Sigmoid colon (tissue), 7 donors: ENCODE data around the gene PGAP1. TPM values are rescaled to one million over a fixed set of nuclear protein-coding genes. Genes with fewer than 3 reads are reported as not detected.

Source experiments
- DNase-seq: peaks from one replicate; pipeline ENCODE4 v3.0.0-alpha.2; 2019
- H3K27ac ChIP-seq, 4 donors: fragments of 200-600 bp; sonication (generic); one replicate each; pipeline ENCODE4 v1.5.1; 2016 to 2019; ENCODE audit warnings: mild to moderate bottlenecking in 1 of 4
- H3K27me3 ChIP-seq, 3 donors: fragments of 200-600 bp; sonication (generic); one replicate each; pipeline ENCODE4 v1.5.1; 2019; ENCODE audit warnings: mild to moderate bottlenecking in 1 of 3
- H3K36me3 ChIP-seq, 4 donors: fragments of 200-600 bp; sonication (generic); one replicate each; pipeline ENCODE4 v1.5.1; 2016 to 2019
- H3K4me1 ChIP-seq, 4 donors: fragments of 200-600 bp; sonication (generic); one replicate each; pipeline ENCODE4 v1.5.1; 2017 to 2019
- H3K4me3 ChIP-seq, 4 donors: fragments of 200-600 bp; sonication (generic); one replicate each; pipeline ENCODE4 v1.5.1; 2017 to 2019; ENCODE audit warnings: mild to moderate bottlenecking in 2 of 4, moderate library complexity in 1 of 4
- H3K9me3 ChIP-seq, 4 donors: fragments of 200-600 bp in 3 of 4; sonication (generic) in 3 of 4; one replicate each; pipeline versions ENCODE4 v1.5.1 to v1.6.1; 2013 to 2019
- EP300 ChIP-seq, 4 donors: sonication (generic); formaldehyde crosslinking; IDR thresholded peaks; one replicate each; pipeline ENCODE4 v1.6.1; 2017; ENCODE audit warnings: antibody characterized with exemption in 4 of 4
- POLR2A ChIP-seq, 2 donors: fragments of 450-650 bp; IDR thresholded peaks; one replicate each; pipeline ENCODE4 v1.6.1; 2016; ENCODE audit warnings: antibody characterized with exemption in 2 of 2, mild to moderate bottlenecking in 2 of 2, moderate library complexity in 2 of 2
- POLR2AphosphoS5 ChIP-seq, 4 donors: sonication (generic); formaldehyde crosslinking; IDR thresholded peaks; one replicate each; pipeline ENCODE4 v1.6.1; 2017; ENCODE audit warnings: antibody characterized with exemption in 4 of 4
- WGBS, 2 donors: extraction: QIAGEN DNeasy Blood & Tissue Kit; methylation state at CpG; one replicate each; pipeline ENCODE4 v1.1.7; 2013; 5-methylcytosine and 5-hydroxymethylcytosine counted together
- intact Hi-C: fragments of 100-400 bp; cut with DNase I; formaldehyde crosslinking; loops from one replicate; pipeline ENCODE4 v1.15.1; 2023
- polyA plus RNA-seq, 3 donors: library from polyadenylated mRNA; stranded (reverse); fragments of 200-250 nt; gene quantifications; one replicate each; pipeline ENCODE4 v1.2.3, GENCODE V29; 2013
- total RNA-seq, 4 donors: library from RNA; depleted of rRNA; stranded (reverse); fragments of >200 nt; gene quantifications; one replicate each; pipeline ENCODE4 v1.1.0, GENCODE V29; 2016
- TF ChIP-seq, protein P1 (sequence below), 4 experiments: fragments of 450-650 bp in 3 of 4; fragments of 200-600 bp in 1 of 4; IDR thresholded peaks; one replicate each; pipeline ENCODE4 v1.5.1; 2016 to 2019; ENCODE audit warnings: antibody characterized with exemption in 4 of 4, mild to moderate bottlenecking in 3 of 4, moderate library complexity in 2 of 4
- donor health status: healthy with polysubstance abuse.
- donor health status: Bipolar disorder and iron deficiency.
- donor health status: healthy.

The PGAP1 gene, protein sequence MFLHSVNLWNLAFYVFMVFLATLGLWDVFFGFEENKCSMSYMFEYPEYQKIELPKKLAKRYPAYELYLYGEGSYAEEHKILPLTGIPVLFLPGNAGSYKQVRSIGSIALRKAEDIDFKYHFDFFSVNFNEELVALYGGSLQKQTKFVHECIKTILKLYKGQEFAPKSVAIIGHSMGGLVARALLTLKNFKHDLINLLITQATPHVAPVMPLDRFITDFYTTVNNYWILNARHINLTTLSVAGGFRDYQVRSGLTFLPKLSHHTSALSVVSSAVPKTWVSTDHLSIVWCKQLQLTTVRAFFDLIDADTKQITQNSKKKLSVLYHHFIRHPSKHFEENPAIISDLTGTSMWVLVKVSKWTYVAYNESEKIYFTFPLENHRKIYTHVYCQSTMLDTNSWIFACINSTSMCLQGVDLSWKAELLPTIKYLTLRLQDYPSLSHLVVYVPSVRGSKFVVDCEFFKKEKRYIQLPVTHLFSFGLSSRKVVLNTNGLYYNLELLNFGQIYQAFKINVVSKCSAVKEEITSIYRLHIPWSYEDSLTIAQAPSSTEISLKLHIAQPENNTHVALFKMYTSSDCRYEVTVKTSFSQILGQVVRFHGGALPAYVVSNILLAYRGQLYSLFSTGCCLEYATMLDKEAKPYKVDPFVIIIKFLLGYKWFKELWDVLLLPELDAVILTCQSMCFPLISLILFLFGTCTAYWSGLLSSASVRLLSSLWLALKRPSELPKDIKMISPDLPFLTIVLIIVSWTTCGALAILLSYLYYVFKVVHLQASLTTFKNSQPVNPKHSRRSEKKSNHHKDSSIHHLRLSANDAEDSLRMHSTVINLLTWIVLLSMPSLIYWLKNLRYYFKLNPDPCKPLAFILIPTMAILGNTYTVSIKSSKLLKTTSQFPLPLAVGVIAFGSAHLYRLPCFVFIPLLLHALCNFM
- total RNA-seq (10 to 100 TPM in 1 of 4 donors, 1 to 10 TPM in 3; 6.6 to 14.0 (median 8.1) TPM), polyA plus RNA-seq (1 to 10 TPM in 2 of 3 donors, under 1 TPM in 1; 0.46 to 2.3 (median 1.2) TPM)

GRCh38 chr2:196926562-196927375 is at the start of gene PGAP1:
PGAP1 (minus strand) TSS chr2:196926707; CDS start chr2:196926616, 91 bp downstream.
- intact Hi-C loops: loop anchor here (2.0 to 10.0 kb wide), 3 partner anchors 62 to 268 kb away; partner anchors contain the start of gene GTF3C3
- WGBS, 2 donors: 1% methylated on average over 62 of the region's 62 CpGs

DNA sequence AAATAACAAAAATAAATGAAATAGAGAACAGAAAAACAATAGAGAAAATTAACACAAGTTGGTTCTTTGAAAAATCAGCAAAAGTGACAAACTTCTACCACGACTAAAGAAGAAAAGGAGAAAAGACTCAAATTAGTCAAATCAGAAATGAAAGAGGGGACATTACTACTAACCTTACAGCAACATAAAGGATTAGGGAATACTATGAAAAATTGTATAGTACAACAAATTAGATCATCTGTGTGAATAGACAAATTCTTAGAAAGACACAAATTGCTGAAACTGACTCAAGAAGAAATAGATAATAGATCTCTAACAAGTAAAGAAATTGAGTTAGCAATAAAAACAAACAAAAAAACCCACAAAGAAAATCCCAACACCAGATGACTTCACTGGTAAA is 48.5 kb upstream of the PGAP1 start:
- Histone ChIP-seq H3K27ac (no peak overlapping the region), H3K4me3 (no peak overlapping the region), H3K9me3 (no peaks in the 10 kb centered on the region), H3K4me1 (no peaks in the 10 kb centered on the region), H3K27me3 (no peaks in the 10 kb centered on the region), H3K36me3 (no peaks in the 10 kb centered on the region)
- no peak for DNase-seq
- intact Hi-C loops: no loop called here
- TF ChIP-seq EP300 (IDR thresholded peaks at IDR 0.05): no peak
- TF ChIP-seq, protein P1, sequence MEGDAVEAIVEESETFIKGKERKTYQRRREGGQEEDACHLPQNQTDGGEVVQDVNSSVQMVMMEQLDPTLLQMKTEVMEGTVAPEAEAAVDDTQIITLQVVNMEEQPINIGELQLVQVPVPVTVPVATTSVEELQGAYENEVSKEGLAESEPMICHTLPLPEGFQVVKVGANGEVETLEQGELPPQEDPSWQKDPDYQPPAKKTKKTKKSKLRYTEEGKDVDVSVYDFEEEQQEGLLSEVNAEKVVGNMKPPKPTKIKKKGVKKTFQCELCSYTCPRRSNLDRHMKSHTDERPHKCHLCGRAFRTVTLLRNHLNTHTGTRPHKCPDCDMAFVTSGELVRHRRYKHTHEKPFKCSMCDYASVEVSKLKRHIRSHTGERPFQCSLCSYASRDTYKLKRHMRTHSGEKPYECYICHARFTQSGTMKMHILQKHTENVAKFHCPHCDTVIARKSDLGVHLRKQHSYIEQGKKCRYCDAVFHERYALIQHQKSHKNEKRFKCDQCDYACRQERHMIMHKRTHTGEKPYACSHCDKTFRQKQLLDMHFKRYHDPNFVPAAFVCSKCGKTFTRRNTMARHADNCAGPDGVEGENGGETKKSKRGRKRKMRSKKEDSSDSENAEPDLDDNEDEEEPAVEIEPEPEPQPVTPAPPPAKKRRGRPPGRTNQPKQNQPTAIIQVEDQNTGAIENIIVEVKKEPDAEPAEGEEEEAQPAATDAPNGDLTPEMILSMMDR (IDR thresholded peaks at IDR 0.05): no peak
- no peak for TF ChIP-seq POLR2A (IDR thresholded peaks at IDR 0.05)
- no peak for TF ChIP-seq POLR2AphosphoS5 (IDR thresholded peaks at IDR 0.05)
- 75 to 88% methylated on average over 1 of the region's 1 CpG for WGBS, 2 donors

More at GRCh38 chr2:196926562-196927375, at the start of gene PGAP1:
- peak; percentile 93 for DNase-seq
- no peaks in the 10 kb centered on the region for H3K27me3 ChIP-seq
- peaks cover 0 to 24% (median 16%) of the 10 kb centered on the region in 4 donors for H3K4me1 ChIP-seq
- no peaks in the 10 kb centered on the region for H3K36me3 ChIP-seq
- H3K9me3 ChIP-seq: no peaks in the 10 kb centered on the region
- TF ChIP-seq POLR2A (IDR thresholded peaks at IDR 0.05) (peak in 1 of 2 donors; percentile 47), POLR2AphosphoS5 (IDR thresholded peaks at IDR 0.05) (peak; percentile 71 to 84 (median 79)), EP300 (IDR thresholded peaks at IDR 0.05) (no peak)
- H3K27ac ChIP-seq: peak within 1 kb of the TSS; percentile 89 to 95 (median 92)
- H3K4me3 ChIP-seq: peak within 1 kb of the TSS; percentile 48 to 91 (median 80)

- no peaks in the 10 kb centered on the region for H3K9me3 ChIP-seq
- WGBS, 2 donors: 72% methylated on average over 3 of the region's 3 CpGs
- no peaks in the 10 kb centered on the region for H3K36me3 ChIP-seq
- no peak overlapping the region for H3K27ac ChIP-seq
- intact Hi-C loops: no loop called here
- DNase-seq: no peak
- H3K4me1 ChIP-seq: no peaks in the 10 kb centered on the region
- H3K27me3 ChIP-seq: no peaks in the 10 kb centered on the region
- TF ChIP-seq EP300 (IDR thresholded peaks at IDR 0.05): no peak
- TF ChIP-seq POLR2AphosphoS5 (IDR thresholded peaks at IDR 0.05): no peak
- no peak for TF ChIP-seq POLR2A (IDR thresholded peaks at IDR 0.05)
- TF ChIP-seq, protein P1 (IDR thresholded peaks at IDR 0.05): no peak
- H3K4me3 ChIP-seq: no peak overlapping the region
Measured at GRCh38 chr2:196971574-196972279, 45.2 kb upstream of the PGAP1 start.

GRCh38 chr2:196970099-196970498 is 43.6 kb upstream of the PGAP1 start:
- H3K4me3 ChIP-seq: no peak overlapping the region
- WGBS, 2 donors: 80 to 90% methylated on average over 4 of the region's 4 CpGs
- no peak for TF ChIP-seq POLR2AphosphoS5 (IDR thresholded peaks at IDR 0.05)
- no peak for TF ChIP-seq EP300 (IDR thresholded peaks at IDR 0.05)
- no peak for TF ChIP-seq POLR2A (IDR thresholded peaks at IDR 0.05)
- TF ChIP-seq, protein P1 (IDR thresholded peaks at IDR 0.05): no peak
- no peaks in the 10 kb centered on the region for H3K27me3 ChIP-seq
- no peaks in the 10 kb centered on the region for H3K36me3 ChIP-seq
- H3K4me1 ChIP-seq: no peaks in the 10 kb centered on the region
- intact Hi-C loops: no loop called here
- H3K27ac ChIP-seq: no peak overlapping the region
- no peaks in the 10 kb centered on the region for H3K9me3 ChIP-seq
- no peak for DNase-seq
